ENCODE results near the gene ZNF692.
A peak's percentile ranks its signal among the peaks of the same experiment; 100 is the strongest.
"Not testable (repeated sequence)": the region's sequence is repeated elsewhere in the genome, so short reads cannot be mapped to it uniquely, and the experiment has no call there.

The ZNF692 gene

GRCh38 chr1:248808876-248809275 lies 50.0 kb downstream of the ZNF692 start:
- no peak for DNase-seq (ENCODE audit: low spot score)

- DNase-seq (ENCODE audit: low spot score): peak; percentile 70
Observed at GRCh38 chr1:248807067-248807737, 51.7 kb downstream of the ZNF692 start.

GRCh38 chr1:248805876-248806275 lies 53.0 kb downstream of the ZNF692 start:
- DNase-seq (ENCODE audit: low spot score): no peak

DNA sequence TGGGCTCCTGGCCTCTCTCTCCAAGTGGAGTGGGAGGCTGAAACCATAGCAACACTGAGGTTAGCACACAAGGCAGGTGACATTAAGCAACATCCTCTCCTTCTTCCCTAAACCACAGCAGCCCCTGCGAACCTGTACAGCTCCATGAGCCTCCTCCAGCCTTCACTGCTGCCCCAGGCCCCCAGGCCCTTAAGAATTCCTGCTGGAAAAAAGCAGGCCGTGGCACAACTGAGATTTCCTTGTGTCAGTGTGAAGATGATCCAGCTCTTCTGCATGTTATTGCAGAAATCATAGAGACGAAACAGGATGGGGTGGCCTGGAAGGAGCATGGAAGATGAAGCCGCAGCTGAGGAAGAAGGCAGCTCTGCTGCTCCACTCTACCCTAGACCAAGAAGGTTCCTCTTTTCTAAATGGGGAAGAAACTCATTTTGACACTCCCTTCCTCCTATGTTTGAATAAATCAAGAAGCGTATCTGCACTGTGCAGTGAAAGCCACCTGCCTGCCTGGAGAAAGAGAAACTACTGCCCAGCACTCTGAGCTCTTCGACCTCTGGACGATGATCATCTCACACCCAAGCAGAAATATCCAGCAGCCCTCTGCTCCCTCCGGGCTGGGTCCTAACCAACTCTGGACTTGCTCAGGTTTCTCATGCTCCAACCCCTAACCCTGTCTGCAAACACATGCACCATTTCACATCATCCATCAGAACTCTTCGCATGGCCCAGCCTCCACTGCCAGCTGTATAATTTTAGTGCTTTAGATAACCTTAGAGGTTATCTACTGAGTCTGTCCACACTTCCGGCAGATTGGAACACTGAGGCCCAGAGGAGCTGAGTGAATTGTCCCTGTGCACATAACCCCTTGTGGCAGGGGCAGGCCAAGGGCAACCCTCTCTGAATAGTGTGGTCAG lies 53.9 kb downstream of the ZNF692 start:
- no peak for DNase-seq (ENCODE audit: low spot score)

DNA sequence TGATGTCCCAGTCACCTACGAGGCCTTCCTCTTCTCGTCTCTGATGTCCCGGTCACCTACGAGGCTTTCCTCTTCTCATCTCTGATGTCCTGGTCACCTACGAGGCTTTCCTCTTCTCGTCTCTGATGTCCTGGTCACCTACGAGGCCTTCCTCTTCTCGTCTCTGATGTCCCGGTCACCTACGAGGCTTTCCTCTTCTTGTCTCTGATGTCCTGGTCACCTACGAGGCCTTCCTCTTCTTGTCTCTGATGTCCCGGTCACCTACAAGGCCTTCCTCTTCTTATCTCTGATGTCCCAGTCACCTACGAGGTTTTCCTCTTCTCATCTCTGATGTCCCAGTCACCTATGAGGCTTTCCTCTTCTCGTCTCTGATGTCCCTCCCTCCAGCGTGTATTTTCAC lies 55.4 kb downstream of the ZNF692 start:
- DNase-seq (ENCODE audit: low spot score): not testable (repeated sequence)

GRCh38 chr1:248802454-248802853 lies 56.4 kb downstream of the ZNF692 start:
- no peak for DNase-seq (ENCODE audit: low spot score)

DNA sequence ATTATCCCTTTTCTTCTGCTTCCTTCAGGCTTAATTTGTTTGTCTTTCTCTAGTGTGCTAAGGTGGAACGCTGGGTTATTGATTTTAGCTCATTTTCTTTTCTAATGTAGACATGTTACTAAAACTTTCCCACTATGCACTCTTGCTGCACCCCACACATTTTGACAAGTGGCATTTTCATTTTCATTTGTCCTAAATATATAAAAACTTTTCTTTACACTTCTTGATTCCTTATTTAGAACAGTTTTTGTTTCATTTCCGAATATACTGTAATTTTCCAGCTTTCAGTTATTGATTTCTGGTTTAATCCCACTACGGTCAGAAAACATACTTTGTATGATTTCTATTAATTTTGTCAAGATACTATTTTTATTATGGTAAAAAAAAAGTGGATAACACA lies 58.4 kb downstream of the ZNF692 start:
- no peak for DNase-seq (ENCODE audit: low spot score)
